ENCODE data around the gene RASA3. TPM values are rescaled to one million over a fixed set of nuclear protein-coding genes. Genes with fewer than 3 reads are reported as not detected.

The RASA3 gene
- total RNA-seq, 3 donors from 2014 or later = 7.9 to 19.0 (median 8.4) TPM

DNA sequence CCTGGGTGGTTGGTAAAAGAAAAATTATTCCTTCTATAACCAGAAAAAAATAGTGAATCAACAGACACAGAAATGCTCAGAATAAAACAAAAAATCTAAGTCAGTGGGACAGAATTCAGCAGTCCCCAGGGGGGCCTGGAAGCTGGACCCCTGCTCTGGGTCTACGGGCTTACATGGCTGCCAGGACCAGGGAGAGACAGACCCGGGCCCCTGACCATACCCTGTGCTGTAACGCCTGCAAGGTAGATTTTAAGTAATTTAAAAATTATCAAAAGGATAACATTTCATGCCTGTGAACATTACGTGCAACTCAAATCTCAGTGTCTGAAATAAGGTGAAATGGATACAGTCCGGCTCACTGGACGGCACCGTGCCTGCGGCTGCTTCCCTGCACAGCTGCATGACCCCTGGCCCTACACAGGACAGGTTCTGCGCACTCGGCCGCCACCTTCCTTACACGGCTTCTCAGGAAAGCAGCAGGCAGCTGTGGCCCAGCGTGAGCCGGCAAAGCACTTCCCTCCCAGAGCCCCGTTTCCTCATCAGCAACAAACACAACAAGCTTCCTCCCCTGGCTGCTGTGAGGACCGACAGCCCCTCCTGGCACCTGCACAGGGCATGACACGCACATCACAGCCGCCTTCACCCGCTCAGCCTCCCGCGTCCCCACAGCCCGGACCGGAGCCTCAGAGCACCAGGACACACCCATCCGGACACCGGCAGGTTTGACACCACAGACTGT, 22.2 kb downstream of the RASA3 start:
- intact Hi-C loops (cut with DNase I, micrococcal nuclease) = no loop called here
- peaks cover 15% of the 10 kb centered on the region for H3K4me1 ChIP-seq (ENCODE audit: low read depth)
- H3K4me3 ChIP-seq = no peak overlapping the region
- H3K9me3 ChIP-seq = no peaks in the 10 kb centered on the region
- H3K36me3 ChIP-seq (ENCODE audit: low read depth) = no peaks in the 10 kb centered on the region
- TF ChIP-seq, protein P1, sequence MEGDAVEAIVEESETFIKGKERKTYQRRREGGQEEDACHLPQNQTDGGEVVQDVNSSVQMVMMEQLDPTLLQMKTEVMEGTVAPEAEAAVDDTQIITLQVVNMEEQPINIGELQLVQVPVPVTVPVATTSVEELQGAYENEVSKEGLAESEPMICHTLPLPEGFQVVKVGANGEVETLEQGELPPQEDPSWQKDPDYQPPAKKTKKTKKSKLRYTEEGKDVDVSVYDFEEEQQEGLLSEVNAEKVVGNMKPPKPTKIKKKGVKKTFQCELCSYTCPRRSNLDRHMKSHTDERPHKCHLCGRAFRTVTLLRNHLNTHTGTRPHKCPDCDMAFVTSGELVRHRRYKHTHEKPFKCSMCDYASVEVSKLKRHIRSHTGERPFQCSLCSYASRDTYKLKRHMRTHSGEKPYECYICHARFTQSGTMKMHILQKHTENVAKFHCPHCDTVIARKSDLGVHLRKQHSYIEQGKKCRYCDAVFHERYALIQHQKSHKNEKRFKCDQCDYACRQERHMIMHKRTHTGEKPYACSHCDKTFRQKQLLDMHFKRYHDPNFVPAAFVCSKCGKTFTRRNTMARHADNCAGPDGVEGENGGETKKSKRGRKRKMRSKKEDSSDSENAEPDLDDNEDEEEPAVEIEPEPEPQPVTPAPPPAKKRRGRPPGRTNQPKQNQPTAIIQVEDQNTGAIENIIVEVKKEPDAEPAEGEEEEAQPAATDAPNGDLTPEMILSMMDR (IDR thresholded peaks at IDR 0.05) = no peak
- DNase-seq = peak in 2 of 3 donors; percentile 55 to 81
- peak; percentile 48 for ATAC-seq

DNA sequence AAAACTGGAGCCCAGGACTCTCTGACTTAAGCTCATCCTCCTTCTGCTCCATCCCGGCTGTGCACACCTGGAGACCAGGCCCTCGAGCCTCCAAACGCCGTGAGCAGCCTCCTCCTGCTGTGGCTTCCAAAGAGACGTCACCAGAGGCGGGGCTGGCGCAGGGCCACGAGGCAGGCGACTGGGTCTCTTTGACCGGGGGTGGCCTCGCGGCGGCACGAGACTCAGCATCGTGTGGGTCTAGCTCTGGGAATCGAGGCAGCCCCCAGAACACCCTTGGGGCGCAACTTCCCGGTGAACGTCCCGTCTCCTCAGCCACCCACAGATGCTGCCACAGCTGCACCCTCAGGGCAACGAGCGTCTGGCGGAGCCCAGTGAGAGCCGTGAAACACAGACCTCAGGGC, 22.8 kb downstream of the RASA3 start:
- DNase-seq (peak in 2 of 3 donors; percentile 51 to 62), ATAC-seq (no peak)
- intact Hi-C loops (cut with DNase I, micrococcal nuclease) = no loop called here
- TF ChIP-seq, protein P1 (IDR thresholded peaks at IDR 0.05) = no peak
- Histone ChIP-seq H3K9me3 (no peaks in the 10 kb centered on the region), H3K4me1 (ENCODE audit: low read depth) (peaks cover 9% of the 10 kb centered on the region), H3K4me3 (no peak overlapping the region), H3K36me3 (ENCODE audit: low read depth) (no peaks in the 10 kb centered on the region)

DNA sequence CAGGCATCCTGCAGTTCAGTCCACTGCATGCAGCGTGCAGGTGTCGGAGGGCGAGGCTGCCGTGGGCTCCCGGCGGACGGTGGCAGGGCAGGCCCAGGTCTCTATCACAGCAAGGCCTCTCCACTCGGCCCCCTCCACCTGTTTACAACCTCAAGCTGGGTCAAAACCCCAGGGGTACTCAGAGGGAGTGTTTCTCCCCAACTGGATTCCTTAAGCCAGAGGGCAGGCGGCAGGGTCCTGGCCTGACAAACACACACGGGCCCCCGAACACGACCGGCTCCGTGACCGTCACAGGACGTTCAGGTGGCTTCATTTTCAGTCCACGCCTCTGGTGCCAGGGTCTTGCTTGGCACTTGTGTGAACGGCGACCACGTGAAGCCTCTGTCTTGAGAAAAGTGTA, 23.5 kb downstream of the RASA3 start:
- H3K4me1 ChIP-seq (ENCODE audit: low read depth) = peaks cover 7% of the 10 kb centered on the region
- H3K36me3 ChIP-seq (ENCODE audit: low read depth) = no peaks in the 10 kb centered on the region
- intact Hi-C loops (cut with DNase I, micrococcal nuclease) = no loop called here
- DNase-seq (peak; percentile 2 to 40 (median 23)), ATAC-seq (no peak)
- no peak overlapping the region for H3K4me3 ChIP-seq
- H3K9me3 ChIP-seq = no peaks in the 10 kb centered on the region
- TF ChIP-seq, protein P1 (IDR thresholded peaks at IDR 0.05) = no peak

DNA sequence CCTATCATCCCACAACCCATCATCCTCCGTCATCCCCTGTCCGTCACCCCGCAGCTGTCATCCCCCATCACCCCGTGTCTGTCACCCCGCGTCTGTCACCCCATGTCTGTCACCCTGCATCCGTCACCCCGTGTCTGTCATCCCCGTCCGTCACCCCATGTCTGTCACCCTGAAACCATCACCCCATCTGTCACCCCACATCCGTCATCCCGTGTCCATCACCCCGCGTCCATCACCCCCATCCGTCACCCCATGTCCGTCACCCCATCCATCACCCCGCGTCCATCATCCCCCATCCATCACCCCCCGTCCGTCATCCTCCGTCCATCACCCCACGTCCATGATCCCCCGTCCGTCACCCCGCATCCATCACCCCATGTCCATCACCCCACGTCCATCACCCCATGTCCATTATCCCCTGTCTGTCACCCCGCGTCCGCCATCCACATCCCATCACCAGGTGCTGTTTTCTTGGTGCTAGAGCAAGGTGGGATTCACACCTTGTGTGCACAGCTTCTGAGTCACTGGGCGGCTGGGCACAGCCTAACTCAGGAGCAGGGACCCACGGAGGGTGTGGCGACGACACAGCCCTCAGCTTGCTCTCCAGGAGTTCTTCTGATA, 24.2 kb downstream of the RASA3 start:
- intact Hi-C loops (cut with DNase I, micrococcal nuclease) = no loop called here
- peak; percentile 1 to 49 (median 15) for DNase-seq
- TF ChIP-seq, protein P1 (IDR thresholded peaks at IDR 0.05) = no peak
- H3K4me3 ChIP-seq = no peak overlapping the region
- H3K4me1 ChIP-seq (ENCODE audit: low read depth) = peaks cover 7% of the 10 kb centered on the region
- no peaks in the 10 kb centered on the region for H3K36me3 ChIP-seq (ENCODE audit: low read depth)
- H3K9me3 ChIP-seq = no peaks in the 10 kb centered on the region
- ATAC-seq = no peak

- H3K4me3 ChIP-seq = no peak overlapping the region
- DNase-seq (peak; percentile 19 to 55 (median 21)), ATAC-seq (no peak)
- H3K36me3 ChIP-seq (ENCODE audit: low read depth) = no peaks in the 10 kb centered on the region
- TF ChIP-seq, protein P1 (IDR thresholded peaks at IDR 0.05) = no peak
- H3K4me1 ChIP-seq (ENCODE audit: low read depth) = peaks cover 7% of the 10 kb centered on the region
- no peaks in the 10 kb centered on the region for H3K9me3 ChIP-seq
- intact Hi-C loops (cut with DNase I, micrococcal nuclease) = no loop called here
Observed at GRCh38 chr13:114107686-114108081, 24.7 kb downstream of the RASA3 start.

Data from mucosa of descending colon (tissue), 3 donors.